ENCODE measurements around the gene CAPZB.

DNA sequence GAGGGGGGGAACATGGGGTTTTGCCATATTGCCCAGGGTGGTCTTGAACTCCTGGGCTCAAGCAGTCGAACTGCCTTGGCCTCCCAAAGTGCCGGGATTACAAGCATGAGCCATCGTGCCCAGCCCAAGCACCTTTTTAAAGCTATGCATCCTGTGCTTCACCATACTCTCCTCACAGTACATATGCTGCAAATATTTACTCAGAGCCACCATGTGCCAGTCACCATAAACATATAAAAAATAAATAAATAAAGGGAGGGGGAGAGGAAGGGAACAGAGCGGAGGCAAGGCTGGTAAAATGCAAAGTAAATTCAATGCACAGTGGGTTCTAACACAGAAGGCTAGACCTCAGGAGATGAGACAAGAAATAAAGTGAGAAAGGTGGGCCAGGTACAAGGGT is 64.7 kb downstream of the CAPZB start:
- TF ChIP-seq, protein P1, sequence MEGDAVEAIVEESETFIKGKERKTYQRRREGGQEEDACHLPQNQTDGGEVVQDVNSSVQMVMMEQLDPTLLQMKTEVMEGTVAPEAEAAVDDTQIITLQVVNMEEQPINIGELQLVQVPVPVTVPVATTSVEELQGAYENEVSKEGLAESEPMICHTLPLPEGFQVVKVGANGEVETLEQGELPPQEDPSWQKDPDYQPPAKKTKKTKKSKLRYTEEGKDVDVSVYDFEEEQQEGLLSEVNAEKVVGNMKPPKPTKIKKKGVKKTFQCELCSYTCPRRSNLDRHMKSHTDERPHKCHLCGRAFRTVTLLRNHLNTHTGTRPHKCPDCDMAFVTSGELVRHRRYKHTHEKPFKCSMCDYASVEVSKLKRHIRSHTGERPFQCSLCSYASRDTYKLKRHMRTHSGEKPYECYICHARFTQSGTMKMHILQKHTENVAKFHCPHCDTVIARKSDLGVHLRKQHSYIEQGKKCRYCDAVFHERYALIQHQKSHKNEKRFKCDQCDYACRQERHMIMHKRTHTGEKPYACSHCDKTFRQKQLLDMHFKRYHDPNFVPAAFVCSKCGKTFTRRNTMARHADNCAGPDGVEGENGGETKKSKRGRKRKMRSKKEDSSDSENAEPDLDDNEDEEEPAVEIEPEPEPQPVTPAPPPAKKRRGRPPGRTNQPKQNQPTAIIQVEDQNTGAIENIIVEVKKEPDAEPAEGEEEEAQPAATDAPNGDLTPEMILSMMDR (IDR thresholded peaks at IDR 0.05; ENCODE audit: extremely low read depth in 1 of 2, insufficient read depth in 1 of 2, low read depth in 1 of 2, low read length in 2 of 2) = no peak
- no peak for TF ChIP-seq EZH2 (IDR thresholded peaks at IDR 0.05; ENCODE audit: borderline replicate concordance, low read depth, low read length, severe bottlenecking)
- TF ChIP-seq JUN (IDR thresholded peaks at IDR 0.05; ENCODE audit: borderline replicate concordance, insufficient read depth, insufficient read length, low read depth) = no peak
- no peak for TF ChIP-seq POLR2A (IDR thresholded peaks at IDR 0.05; ENCODE audit: low read depth, low read length)
- TF ChIP-seq GATA2 (IDR thresholded peaks at IDR 0.05; ENCODE audit: insufficient read depth, insufficient read length, low read depth, low read length) = no peak
- no peak for TF ChIP-seq POLR2AphosphoS5 (IDR thresholded peaks at IDR 0.05; ENCODE audit: insufficient read depth, low read depth, low read length)
